HepG2 (cell line): ENCODE data around the gene WNT3A. TPM values are rescaled to one million over a fixed set of nuclear protein-coding genes. Genes with fewer than 3 reads are reported as not detected.

Experiments
- BORCS8-MEF2B ChIP-seq: sonication (generic); formaldehyde crosslinking; IDR thresholded peaks from 2 replicates; pipeline ENCODE4 v1.8.0; 2022; ENCODE audit warnings: mild to moderate bottlenecking, missing genetic modification reagents
- FOXA3 ChIP-seq: IDR thresholded peaks from 2 replicates; pipeline ENCODE4 v1.6.1; 2016; ENCODE audit warnings: missing genetic modification reagents, missing compliant biosample characterization
- FOXC1 ChIP-seq: sonication (generic); formaldehyde crosslinking; IDR thresholded peaks from 2 replicates; pipeline ENCODE4 v1.8.0; 2022; ENCODE audit warnings: mild to moderate bottlenecking, missing genetic modification reagents, borderline replicate concordance
- GABPB1 ChIP-seq: IDR thresholded peaks from 2 replicates; pipeline ENCODE4 v1.6.1; 2016; ENCODE audit warnings: mild to moderate bottlenecking, missing genetic modification reagents, moderate library complexity, missing compliant biosample characterization
- KLF13 ChIP-seq: sonication (generic); formaldehyde crosslinking; IDR thresholded peaks from 2 replicates; pipeline ENCODE4 v1.4.0; 2020; ENCODE audit warnings: mild to moderate bottlenecking, missing genetic modification reagents
- MLLT10 ChIP-seq: sonication (generic); formaldehyde crosslinking; IDR thresholded peaks from 2 replicates; pipeline ENCODE4 v1.4.0; 2020; ENCODE audit warnings: missing genetic modification reagents
- RXRA ChIP-seq: sonication (generic); formaldehyde crosslinking; IDR thresholded peaks from 2 replicates; pipeline ENCODE4 v1.5.1; 2020; ENCODE audit warnings: missing genetic modification reagents
- SIN3A ChIP-seq: IDR thresholded peaks from 2 replicates; pipeline ENCODE4 v1.6.1; 2011; ENCODE audit warnings: low read depth, mild to moderate bottlenecking, control low read depth, low read length, borderline replicate concordance
- ZBTB7A ChIP-seq: sonication (generic); formaldehyde crosslinking; IDR thresholded peaks from 2 replicates; pipeline ENCODE4 v1.8.0; 2022; ENCODE audit warnings: mild to moderate bottlenecking, missing genetic modification reagents
- ZNF563 ChIP-seq: sonication (generic); formaldehyde crosslinking; IDR thresholded peaks from 2 replicates; pipeline ENCODE4 v1.8.0; 2022; ENCODE audit warnings: mild to moderate bottlenecking, moderate library complexity, missing genetic modification reagents
- polyA plus RNA-seq, 8 experiments: library from polyadenylated mRNA; depleted of rRNA in 3 of 8; stranded (reverse) in 7 of 8; unstranded in 1 of 8; fragments of >200 nt; fragmentation: Illumina TruSeq in 4 of 8; extraction: Trizol in 4 of 8; gene quantifications; 2 replicates each; pipeline versions ENCODE4 v1.2.1 to v1.2.3, GENCODE V29; 2011 to 2016; ENCODE audit warnings: low read depth in 4 of 8, missing spikeins in 1 of 8, mixed read lengths in 1 of 8; ENCODE audit not compliant: insufficient read depth in 1 of 8
- total RNA-seq, 5 experiments: library from RNA; depleted of rRNA; stranded (reverse); fragments of >200 nt; fragmentation: Illumina TruSeq; extraction: Trizol; gene quantifications; 2 replicates each; pipeline ENCODE4 v1.2.3, GENCODE V29; 2016; ENCODE audit warnings: low read depth in 1 of 5
- TF ChIP-seq, protein P1 (sequence below): sonication (generic); formaldehyde crosslinking; IDR thresholded peaks from 2 replicates; pipeline ENCODE4 v1.5.0; 2020; ENCODE audit warnings: mild to moderate bottlenecking, missing genetic modification reagents
- TF ChIP-seq, protein P2 (sequence below): IDR thresholded peaks from 2 replicates; pipeline ENCODE4 v1.6.1; 2016; ENCODE audit warnings: low read depth, missing genetic modification reagents, missing compliant biosample characterization
- TF ChIP-seq, protein P3 (sequence below): sonication (generic); formaldehyde crosslinking; IDR thresholded peaks from 2 replicates; pipeline ENCODE4 v1.4.0; 2020; ENCODE audit warnings: mild to moderate bottlenecking, missing genetic modification reagents
- TF ChIP-seq, protein P4 (sequence below): sonication (generic); formaldehyde crosslinking; IDR thresholded peaks from 2 replicates; pipeline ENCODE4 v1.4.0; 2020; ENCODE audit warnings: missing genetic modification reagents

The WNT3A gene
- total and polyA plus RNA-seq, 2 of the 13 experiments (the other 11 are each of a cell fraction or from before 2014, with no cell fraction given): not detected

DNA sequence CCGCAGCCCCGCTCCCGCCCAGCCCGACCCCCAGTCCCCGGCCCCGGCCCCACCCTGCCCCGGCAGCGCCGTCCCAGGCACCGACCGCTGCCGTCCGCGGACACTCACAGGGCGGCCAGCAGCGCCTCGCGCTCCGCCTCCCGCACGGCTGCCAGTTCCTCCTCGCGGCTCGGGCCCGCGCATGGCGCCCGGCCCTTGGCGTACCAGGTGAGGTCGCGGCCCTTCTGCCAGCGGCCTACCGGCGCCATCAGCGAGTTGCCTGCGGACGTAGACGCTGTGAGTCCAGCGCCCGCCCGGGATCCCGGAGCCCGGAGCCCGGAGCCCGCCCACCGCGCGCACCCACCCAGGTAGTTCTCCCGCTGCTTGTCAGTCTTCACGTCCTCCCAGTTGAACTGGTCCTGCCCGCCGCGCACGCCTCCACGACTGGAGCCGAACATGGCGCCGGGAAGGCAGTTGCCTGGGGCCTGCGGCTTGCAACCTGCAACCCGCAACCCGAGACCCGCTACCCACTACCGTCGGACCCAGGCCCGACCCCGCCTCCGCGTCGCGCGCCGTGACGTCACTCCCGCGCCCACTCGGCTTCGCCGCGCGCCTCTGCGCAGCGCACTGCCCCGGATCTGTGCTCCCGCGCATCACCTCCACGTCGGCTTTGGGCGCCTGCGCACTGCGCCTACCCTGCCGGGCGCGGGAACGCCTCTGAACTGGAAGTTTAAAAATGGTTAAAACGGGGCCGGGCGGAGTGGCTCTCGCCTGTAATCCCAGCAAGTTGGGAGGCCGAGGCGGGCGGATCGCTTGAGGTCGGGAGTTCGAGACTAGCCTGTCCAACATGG, 96.2 kb downstream of the WNT3A start, which contains the start of gene C1orf35 (continued):
- TF ChIP-seq, protein P1, sequence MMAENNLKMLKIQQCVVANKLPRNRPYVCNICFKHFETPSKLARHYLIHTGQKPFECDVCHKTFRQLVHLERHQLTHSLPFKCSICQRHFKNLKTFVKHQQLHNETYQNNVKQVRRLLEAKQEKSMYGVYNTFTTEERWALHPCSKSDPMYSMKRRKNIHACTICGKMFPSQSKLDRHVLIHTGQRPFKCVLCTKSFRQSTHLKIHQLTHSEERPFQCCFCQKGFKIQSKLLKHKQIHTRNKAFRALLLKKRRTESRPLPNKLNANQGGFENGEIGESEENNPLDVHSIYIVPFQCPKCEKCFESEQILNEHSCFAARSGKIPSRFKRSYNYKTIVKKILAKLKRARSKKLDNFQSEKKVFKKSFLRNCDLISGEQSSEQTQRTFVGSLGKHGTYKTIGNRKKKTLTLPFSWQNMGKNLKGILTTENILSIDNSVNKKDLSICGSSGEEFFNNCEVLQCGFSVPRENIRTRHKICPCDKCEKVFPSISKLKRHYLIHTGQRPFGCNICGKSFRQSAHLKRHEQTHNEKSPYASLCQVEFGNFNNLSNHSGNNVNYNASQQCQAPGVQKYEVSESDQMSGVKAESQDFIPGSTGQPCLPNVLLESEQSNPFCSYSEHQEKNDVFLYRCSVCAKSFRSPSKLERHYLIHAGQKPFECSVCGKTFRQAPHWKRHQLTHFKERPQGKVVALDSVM: peak; percentile 25; the same call in 1 of the 2 replicates
- TF ChIP-seq, protein P2, sequence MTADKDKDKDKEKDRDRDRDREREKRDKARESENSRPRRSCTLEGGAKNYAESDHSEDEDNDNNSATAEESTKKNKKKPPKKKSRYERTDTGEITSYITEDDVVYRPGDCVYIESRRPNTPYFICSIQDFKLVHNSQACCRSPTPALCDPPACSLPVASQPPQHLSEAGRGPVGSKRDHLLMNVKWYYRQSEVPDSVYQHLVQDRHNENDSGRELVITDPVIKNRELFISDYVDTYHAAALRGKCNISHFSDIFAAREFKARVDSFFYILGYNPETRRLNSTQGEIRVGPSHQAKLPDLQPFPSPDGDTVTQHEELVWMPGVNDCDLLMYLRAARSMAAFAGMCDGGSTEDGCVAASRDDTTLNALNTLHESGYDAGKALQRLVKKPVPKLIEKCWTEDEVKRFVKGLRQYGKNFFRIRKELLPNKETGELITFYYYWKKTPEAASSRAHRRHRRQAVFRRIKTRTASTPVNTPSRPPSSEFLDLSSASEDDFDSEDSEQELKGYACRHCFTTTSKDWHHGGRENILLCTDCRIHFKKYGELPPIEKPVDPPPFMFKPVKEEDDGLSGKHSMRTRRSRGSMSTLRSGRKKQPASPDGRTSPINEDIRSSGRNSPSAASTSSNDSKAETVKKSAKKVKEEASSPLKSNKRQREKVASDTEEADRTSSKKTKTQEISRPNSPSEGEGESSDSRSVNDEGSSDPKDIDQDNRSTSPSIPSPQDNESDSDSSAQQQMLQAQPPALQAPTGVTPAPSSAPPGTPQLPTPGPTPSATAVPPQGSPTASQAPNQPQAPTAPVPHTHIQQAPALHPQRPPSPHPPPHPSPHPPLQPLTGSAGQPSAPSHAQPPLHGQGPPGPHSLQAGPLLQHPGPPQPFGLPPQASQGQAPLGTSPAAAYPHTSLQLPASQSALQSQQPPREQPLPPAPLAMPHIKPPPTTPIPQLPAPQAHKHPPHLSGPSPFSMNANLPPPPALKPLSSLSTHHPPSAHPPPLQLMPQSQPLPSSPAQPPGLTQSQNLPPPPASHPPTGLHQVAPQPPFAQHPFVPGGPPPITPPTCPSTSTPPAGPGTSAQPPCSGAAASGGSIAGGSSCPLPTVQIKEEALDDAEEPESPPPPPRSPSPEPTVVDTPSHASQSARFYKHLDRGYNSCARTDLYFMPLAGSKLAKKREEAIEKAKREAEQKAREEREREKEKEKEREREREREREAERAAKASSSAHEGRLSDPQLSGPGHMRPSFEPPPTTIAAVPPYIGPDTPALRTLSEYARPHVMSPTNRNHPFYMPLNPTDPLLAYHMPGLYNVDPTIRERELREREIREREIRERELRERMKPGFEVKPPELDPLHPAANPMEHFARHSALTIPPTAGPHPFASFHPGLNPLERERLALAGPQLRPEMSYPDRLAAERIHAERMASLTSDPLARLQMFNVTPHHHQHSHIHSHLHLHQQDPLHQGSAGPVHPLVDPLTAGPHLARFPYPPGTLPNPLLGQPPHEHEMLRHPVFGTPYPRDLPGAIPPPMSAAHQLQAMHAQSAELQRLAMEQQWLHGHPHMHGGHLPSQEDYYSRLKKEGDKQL (CRISPR knock-in tag): no peak
- TF ChIP-seq FOXC1 (CRISPR knock-in tag): peak; percentile 91
- TF ChIP-seq MLLT10: no peak
- peak; percentile 78 for TF ChIP-seq RXRA (CRISPR knock-in tag)
- TF ChIP-seq ZBTB7A (CRISPR knock-in tag): peak; percentile 93
- no peak; the same call in 1 of the 2 replicates for TF ChIP-seq SIN3A
- TF ChIP-seq GABPB1: peak; percentile 92
- TF ChIP-seq KLF13 (CRISPR knock-in tag): 0 out of 2 replicates have a peak, but pooled peaks have one; percentile 12
- TF ChIP-seq BORCS8-MEF2B (CRISPR knock-in tag): peak; percentile 60; the same call in 1 of the 2 replicates
- TF ChIP-seq, protein P3, sequence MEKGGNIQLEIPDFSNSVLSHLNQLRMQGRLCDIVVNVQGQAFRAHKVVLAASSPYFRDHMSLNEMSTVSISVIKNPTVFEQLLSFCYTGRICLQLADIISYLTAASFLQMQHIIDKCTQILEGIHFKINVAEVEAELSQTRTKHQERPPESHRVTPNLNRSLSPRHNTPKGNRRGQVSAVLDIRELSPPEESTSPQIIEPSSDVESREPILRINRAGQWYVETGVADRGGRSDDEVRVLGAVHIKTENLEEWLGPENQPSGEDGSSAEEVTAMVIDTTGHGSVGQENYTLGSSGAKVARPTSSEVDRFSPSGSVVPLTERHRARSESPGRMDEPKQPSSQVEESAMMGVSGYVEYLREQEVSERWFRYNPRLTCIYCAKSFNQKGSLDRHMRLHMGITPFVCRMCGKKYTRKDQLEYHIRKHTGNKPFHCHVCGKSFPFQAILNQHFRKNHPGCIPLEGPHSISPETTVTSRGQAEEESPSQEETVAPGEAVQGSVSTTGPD: no peak
- peak; percentile 67; the same call in 1 of the 2 replicates for TF ChIP-seq ZNF563 (CRISPR knock-in tag)
- TF ChIP-seq, protein P4, sequence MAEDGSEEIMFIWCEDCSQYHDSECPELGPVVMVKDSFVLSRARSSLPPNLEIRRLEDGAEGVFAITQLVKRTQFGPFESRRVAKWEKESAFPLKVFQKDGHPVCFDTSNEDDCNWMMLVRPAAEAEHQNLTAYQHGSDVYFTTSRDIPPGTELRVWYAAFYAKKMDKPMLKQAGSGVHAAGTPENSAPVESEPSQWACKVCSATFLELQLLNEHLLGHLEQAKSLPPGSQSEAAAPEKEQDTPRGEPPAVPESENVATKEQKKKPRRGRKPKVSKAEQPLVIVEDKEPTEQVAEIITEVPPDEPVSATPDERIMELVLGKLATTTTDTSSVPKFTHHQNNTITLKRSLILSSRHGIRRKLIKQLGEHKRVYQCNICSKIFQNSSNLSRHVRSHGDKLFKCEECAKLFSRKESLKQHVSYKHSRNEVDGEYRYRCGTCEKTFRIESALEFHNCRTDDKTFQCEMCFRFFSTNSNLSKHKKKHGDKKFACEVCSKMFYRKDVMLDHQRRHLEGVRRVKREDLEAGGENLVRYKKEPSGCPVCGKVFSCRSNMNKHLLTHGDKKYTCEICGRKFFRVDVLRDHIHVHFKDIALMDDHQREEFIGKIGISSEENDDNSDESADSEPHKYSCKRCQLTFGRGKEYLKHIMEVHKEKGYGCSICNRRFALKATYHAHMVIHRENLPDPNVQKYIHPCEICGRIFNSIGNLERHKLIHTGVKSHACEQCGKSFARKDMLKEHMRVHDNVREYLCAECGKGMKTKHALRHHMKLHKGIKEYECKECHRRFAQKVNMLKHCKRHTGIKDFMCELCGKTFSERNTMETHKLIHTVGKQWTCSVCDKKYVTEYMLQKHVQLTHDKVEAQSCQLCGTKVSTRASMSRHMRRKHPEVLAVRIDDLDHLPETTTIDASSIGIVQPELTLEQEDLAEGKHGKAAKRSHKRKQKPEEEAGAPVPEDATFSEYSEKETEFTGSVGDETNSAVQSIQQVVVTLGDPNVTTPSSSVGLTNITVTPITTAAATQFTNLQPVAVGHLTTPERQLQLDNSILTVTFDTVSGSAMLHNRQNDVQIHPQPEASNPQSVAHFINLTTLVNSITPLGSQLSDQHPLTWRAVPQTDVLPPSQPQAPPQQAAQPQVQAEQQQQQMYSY (CRISPR knock-in tag): peak; percentile 68
- TF ChIP-seq FOXA3 (CRISPR knock-in tag): peak; percentile 71
